ENCODE results near the gene ASTN2. TPM values are rescaled to one million over a fixed set of nuclear protein-coding genes. Genes with fewer than 3 reads are reported as not detected.

Gene ASTN2
- total RNA-seq, 2 experiments from 2014 or later, result 1.7 to 4.2 TPM

- Histone ChIP-seq H3K79me2 (ENCODE audit: insufficient read depth, low read depth, low read length) (no peaks in the 10 kb centered on the region), H3K27ac (ENCODE audit: low read depth, low read length, poor library complexity, severe bottlenecking) (no peak overlapping the region), H4K20me1 (ENCODE audit: insufficient read depth, low read length) (no peaks in the 10 kb centered on the region), H3K9me3 (ENCODE audit: low read length) (no peaks in the 10 kb centered on the region), H2AFZ (ENCODE audit: low read length) (no peak overlapping the region), H3K4me2 (ENCODE audit: low read length) (no peak overlapping the region), H3K4me3 (ENCODE audit: low read depth, low read length, poor library complexity, severe bottlenecking) (no peak overlapping the region), H3K36me3 (ENCODE audit: insufficient read depth, low read length) (no peaks in the 10 kb centered on the region), H3K9me2 (ENCODE audit: insufficient read depth, low read length) (no peaks in the 10 kb centered on the region), H3K4me1 (ENCODE audit: insufficient read depth, low read length, poor library complexity, severe bottlenecking) (no peaks in the 10 kb centered on the region)
- ChIA-PET CTCF (ENCODE audit: unreplicated experiment) (no interaction called here), POLR2A (interaction anchor here (1.5 kb wide), 1 partner anchor 9 kb away, joined by 4 read pairs; no protein-coding TSS in a partner anchor)
- no peak for DNase-seq (ENCODE audit: low spot score)
- intact Hi-C loops (cut with micrococcal nuclease; ENCODE audit: unreplicated experiment), result no loop called here
- TF ChIP-seq EZH2phosphoT487 (IDR thresholded peaks at IDR 0.05; ENCODE audit: borderline replicate concordance, low read depth, low read length) (no peak), CTCF (conservative IDR thresholded peaks at IDR 0.05; ENCODE audit: low read length) (no peak)
- BruUV-seq (replicated peaks), result no TSS peak
These were observed 934.2 kb downstream of the ASTN2 start for GRCh38 chr9:116480700-116481099.

DNA sequence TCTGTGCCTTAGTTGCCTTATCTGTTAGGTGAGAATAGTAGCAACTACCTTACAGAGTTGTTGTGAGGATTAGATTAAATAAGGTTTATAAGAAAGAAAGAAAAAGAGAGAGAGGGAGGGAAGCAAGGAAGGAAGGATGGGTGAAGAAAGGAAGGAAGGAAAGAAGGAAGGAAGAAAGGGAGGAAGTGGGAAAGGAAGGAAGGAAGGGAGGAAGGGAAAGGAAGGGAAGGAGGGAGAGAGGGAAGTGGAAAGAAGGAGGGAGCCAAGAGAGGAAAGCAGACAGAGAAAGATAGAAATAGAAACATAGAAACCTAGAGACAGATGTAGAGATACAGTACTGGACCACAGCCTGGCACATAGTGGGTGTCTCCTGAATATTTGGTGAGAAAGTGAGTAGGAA, 934.9 kb downstream of the ASTN2 start:
- no peak overlapping the region for H2AFZ ChIP-seq (ENCODE audit: low read length)
- H3K27ac ChIP-seq (ENCODE audit: low read depth, low read length, poor library complexity, severe bottlenecking), result no peak overlapping the region
- no peak overlapping the region for H3K4me2 ChIP-seq (ENCODE audit: low read length)
- no peaks in the 10 kb centered on the region for H3K9me2 ChIP-seq (ENCODE audit: insufficient read depth, low read length)
- H3K9me3 ChIP-seq (ENCODE audit: low read length), result no peaks in the 10 kb centered on the region
- no peaks in the 10 kb centered on the region for H3K79me2 ChIP-seq (ENCODE audit: insufficient read depth, low read depth, low read length)
- DNase-seq (ENCODE audit: low spot score), result no peak
- POLR2A ChIA-PET, result no interaction called here
- intact Hi-C loops (cut with micrococcal nuclease; ENCODE audit: unreplicated experiment), result no loop called here
- CTCF ChIA-PET (ENCODE audit: unreplicated experiment), result no interaction called here
- no peak for TF ChIP-seq CTCF (conservative IDR thresholded peaks at IDR 0.05; ENCODE audit: low read length)
- no peak for TF ChIP-seq EZH2phosphoT487 (IDR thresholded peaks at IDR 0.05; ENCODE audit: borderline replicate concordance, low read depth, low read length)
- H4K20me1 ChIP-seq (ENCODE audit: insufficient read depth, low read length), result no peaks in the 10 kb centered on the region
- no TSS peak for BruUV-seq (replicated peaks)
- no peaks in the 10 kb centered on the region for H3K36me3 ChIP-seq (ENCODE audit: insufficient read depth, low read length)
- no peak overlapping the region for H3K4me3 ChIP-seq (ENCODE audit: low read depth, low read length, poor library complexity, severe bottlenecking)
- no peaks in the 10 kb centered on the region for H3K4me1 ChIP-seq (ENCODE audit: insufficient read depth, low read length, poor library complexity, severe bottlenecking)

GRCh38 chr9:116479056-116479544, 935.8 kb downstream of the ASTN2 start:
- Histone ChIP-seq H3K4me2 (ENCODE audit: low read length) (no peak overlapping the region), H3K36me3 (ENCODE audit: insufficient read depth, low read length) (no peaks in the 10 kb centered on the region), H4K20me1 (ENCODE audit: insufficient read depth, low read length) (no peaks in the 10 kb centered on the region), H3K79me2 (ENCODE audit: insufficient read depth, low read depth, low read length) (no peaks in the 10 kb centered on the region), H3K27ac (ENCODE audit: low read depth, low read length, poor library complexity, severe bottlenecking) (no peak overlapping the region), H3K9me2 (ENCODE audit: insufficient read depth, low read length) (no peaks in the 10 kb centered on the region), H3K4me3 (ENCODE audit: low read depth, low read length, poor library complexity, severe bottlenecking) (no peak overlapping the region), H2AFZ (ENCODE audit: low read length) (no peak overlapping the region), H3K4me1 (ENCODE audit: insufficient read depth, low read length, poor library complexity, severe bottlenecking) (no peaks in the 10 kb centered on the region), H3K9me3 (ENCODE audit: low read length) (no peaks in the 10 kb centered on the region)
- no peak for DNase-seq (ENCODE audit: low spot score)
- POLR2A ChIA-PET, result interaction anchor here (0.5 kb wide), 1 partner anchor 540 kb away, joined by 3 read pairs; no protein-coding TSS in a partner anchor
- intact Hi-C loops (cut with micrococcal nuclease; ENCODE audit: unreplicated experiment), result no loop called here
- TF ChIP-seq EZH2phosphoT487 (IDR thresholded peaks at IDR 0.05; ENCODE audit: borderline replicate concordance, low read depth, low read length) (no peak), CTCF (conservative IDR thresholded peaks at IDR 0.05; ENCODE audit: low read length) (no peak)
- CTCF ChIA-PET (ENCODE audit: unreplicated experiment), result no interaction called here
- no TSS peak for BruUV-seq (replicated peaks)
